ENCODE results near the gene TENM4. TPM values are rescaled to one million over a fixed set of nuclear protein-coding genes. Genes with fewer than 3 reads are reported as not detected.

Gene TENM4
- total RNA-seq, 2 donors from 2014 or later, result 68.2 to 130 TPM

- no peak for TF ChIP-seq CTCF (conservative IDR thresholded peaks at IDR 0.05)
- H3K36me3 Mint-ChIP-seq (ENCODE audit: low read depth), result no peaks in the 10 kb centered on the region
- H3K27me3 ChIP-seq (ENCODE audit: control insufficient read depth, insufficient read depth, low read length, poor library complexity, severe bottlenecking), result no peaks in the 10 kb centered on the region
- H3K4me3 ChIP-seq (ENCODE audit: low read length), result no peak overlapping the region
- H3K27ac ChIP-seq (ENCODE audit: low read depth, low read length), result no peak overlapping the region
- H3K27ac Mint-ChIP-seq, result no peak overlapping the region
- H3K9me3 ChIP-seq (ENCODE audit: control insufficient read depth, low read length), result no peaks in the 10 kb centered on the region
- DNase-seq, result peak; percentile 64
- no peaks in the 10 kb centered on the region for H3K27me3 Mint-ChIP-seq (ENCODE audit: insufficient read depth)
- peaks cover 20% of the 10 kb centered on the region for H3K4me1 Mint-ChIP-seq
- peaks cover 9% of the 10 kb centered on the region for H3K4me1 ChIP-seq (ENCODE audit: control insufficient read depth, insufficient read depth, low read length)
- WGBS, 2 experiments (ENCODE audit: insufficient coverage in 1 of 2, insufficient read length in 1 of 2), result 69 to 79% methylated on average over 2 to 4 of the region's 4 CpGs
- H3K9me3 Mint-ChIP-seq, result no peaks in the 10 kb centered on the region
- H3K9ac ChIP-seq (ENCODE audit: extremely low read depth, low read length, poor library complexity, severe bottlenecking), result no peak overlapping the region
- H3K36me3 ChIP-seq (ENCODE audit: control insufficient read depth, insufficient read depth, low read length), result no peaks in the 10 kb centered on the region
- no peak overlapping the region for H3K4me3 Mint-ChIP-seq
Measured at GRCh38 chr11:79456501-79456900, 15.7 kb upstream of the TENM4 start.

GRCh38 chr11:79453617-79454016 lies 12.8 kb upstream of the TENM4 start:
- no peak for TF ChIP-seq CTCF (conservative IDR thresholded peaks at IDR 0.05)
- Mint-ChIP-seq H3K4me3 (no peak overlapping the region), H3K36me3 (ENCODE audit: low read depth) (no peaks in the 10 kb centered on the region), H3K4me1 (peaks cover 16% of the 10 kb centered on the region), H3K9me3 (no peaks in the 10 kb centered on the region), H3K27ac (no peak overlapping the region), H3K27me3 (ENCODE audit: insufficient read depth) (no peaks in the 10 kb centered on the region)
- Histone ChIP-seq H3K4me1 (ENCODE audit: control insufficient read depth, insufficient read depth, low read length) (peaks cover 9% of the 10 kb centered on the region), H3K27ac (ENCODE audit: low read depth, low read length) (no peak overlapping the region), H3K9me3 (ENCODE audit: control insufficient read depth, low read length) (no peaks in the 10 kb centered on the region), H3K27me3 (ENCODE audit: control insufficient read depth, insufficient read depth, low read length, poor library complexity, severe bottlenecking) (no peaks in the 10 kb centered on the region), H3K4me3 (ENCODE audit: low read length) (no peak overlapping the region), H3K36me3 (ENCODE audit: control insufficient read depth, insufficient read depth, low read length) (no peaks in the 10 kb centered on the region), H3K9ac (ENCODE audit: extremely low read depth, low read length, poor library complexity, severe bottlenecking) (no peak overlapping the region)
- no peak for DNase-seq

DNA sequence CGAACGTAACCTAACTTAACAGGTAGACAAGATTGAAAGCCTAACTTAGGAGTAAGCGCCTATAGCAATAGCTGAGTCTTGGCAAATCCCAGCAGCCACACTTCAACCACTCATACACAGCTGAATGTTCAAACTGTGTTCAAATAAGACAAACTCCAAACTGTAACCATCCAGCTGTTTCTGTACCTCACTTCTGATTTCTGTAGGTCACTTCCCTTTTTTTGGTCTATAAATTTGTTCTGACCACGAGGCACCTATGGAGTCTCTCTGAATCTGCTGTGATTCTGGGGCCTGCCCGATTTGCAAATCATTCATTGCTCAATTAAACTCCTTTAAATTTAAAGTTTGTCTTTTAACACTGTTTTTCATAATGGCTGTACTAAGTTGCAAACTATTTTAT lies 8.2 kb upstream of the TENM4 start:
- H3K27ac ChIP-seq (ENCODE audit: low read depth, low read length), result no peak overlapping the region
- Mint-ChIP-seq H3K9me3 (no peaks in the 10 kb centered on the region), H3K4me1 (peaks cover 19% of the 10 kb centered on the region), H3K27me3 (ENCODE audit: insufficient read depth) (no peaks in the 10 kb centered on the region), H3K27ac (no peak overlapping the region), H3K4me3 (no peak overlapping the region), H3K36me3 (ENCODE audit: low read depth) (no peaks in the 10 kb centered on the region)
- no peaks in the 10 kb centered on the region for H3K9me3 ChIP-seq (ENCODE audit: control insufficient read depth, low read length)
- no peak overlapping the region for H3K9ac ChIP-seq (ENCODE audit: extremely low read depth, low read length, poor library complexity, severe bottlenecking)
- DNase-seq, result no peak
- TF ChIP-seq CTCF (conservative IDR thresholded peaks at IDR 0.05), result no peak
- H3K27me3 ChIP-seq (ENCODE audit: control insufficient read depth, insufficient read depth, low read length, poor library complexity, severe bottlenecking), result no peaks in the 10 kb centered on the region
- no peaks in the 10 kb centered on the region for H3K36me3 ChIP-seq (ENCODE audit: control insufficient read depth, insufficient read depth, low read length)
- peaks cover 3% of the 10 kb centered on the region for H3K4me1 ChIP-seq (ENCODE audit: control insufficient read depth, insufficient read depth, low read length)
- H3K4me3 ChIP-seq (ENCODE audit: low read length), result no peak overlapping the region
- 92 to 95% methylated on average over 3 to 5 of the region's 5 CpGs for WGBS, 2 experiments (ENCODE audit: insufficient coverage in 1 of 2, insufficient read length in 1 of 2)

All from endodermal cell (in vitro differentiated cells).